GM12878 (cell line): ENCODE results near the gene FKBP11. TPM values are rescaled to one million over a fixed set of nuclear protein-coding genes. Genes with fewer than 3 reads are reported as not detected.

Experiments
- CEBPB ChIP-seq, 2 experiments: fragments of 150-350 bp in 1 of 2; IDR thresholded peaks; 2 replicates each; pipeline ENCODE4 v1.6.1; 2012 to 2014; ENCODE audit warnings: low read depth in 2 of 2, low read length in 2 of 2, borderline replicate concordance in 1 of 2, inconsistent platforms in 1 of 2
- EGR1 ChIP-seq, 2 experiments: IDR thresholded peaks; 1 replicate in 1 of 2; 2 replicates in 1 of 2; pipeline ENCODE4 v1.6.1; 2011 to 2012; ENCODE audit warnings: low read depth in 2 of 2, low read length in 2 of 2, borderline replicate concordance in 1 of 2, mild to moderate bottlenecking in 1 of 2, moderate library complexity in 1 of 2
- ESRRA ChIP-seq: IDR thresholded peaks from 2 replicates; pipeline ENCODE4 v1.6.1; 2012; ENCODE audit warnings: mild to moderate bottlenecking, low read length, improper control_type of control experiment
- GABPA ChIP-seq: IDR thresholded peaks from 2 replicates; pipeline ENCODE4 v1.6.1; 2014; ENCODE audit warnings: antibody characterized with exemption, low read depth, mild to moderate bottlenecking, inconsistent platforms
- IRF4 ChIP-seq: IDR thresholded peaks from 2 replicates; pipeline ENCODE4 v1.6.1; 2011; ENCODE audit warnings: low read depth, low read length
- JUNB ChIP-seq: IDR thresholded peaks from 2 replicates; pipeline ENCODE4 v1.6.1; 2016; ENCODE audit warnings: antibody characterized with exemption, mild to moderate bottlenecking
- MEF2A ChIP-seq: IDR thresholded peaks from 2 replicates; pipeline ENCODE4 v1.6.1; 2011; ENCODE audit warnings: low read depth, mild to moderate bottlenecking, low read length, moderate library complexity; ENCODE audit not compliant: insufficient read depth
- NR2C1 ChIP-seq: fragments of 450-650 bp; IDR thresholded peaks from 2 replicates; pipeline ENCODE4 v1.6.1; 2017; ENCODE audit warnings: antibody characterized with exemption, mild to moderate bottlenecking, moderate library complexity
- NR2C2 ChIP-seq: IDR thresholded peaks from 2 replicates; pipeline ENCODE4 v1.6.1; 2011; ENCODE audit warnings: borderline replicate concordance, low read depth; ENCODE audit not compliant: control insufficient read depth, insufficient read length
- NR2F1 ChIP-seq: fragments of 450-650 bp; conservative IDR thresholded peaks from 2 replicates; pipeline ENCODE4 v1.6.1; 2017; ENCODE audit warnings: mild to moderate bottlenecking
- RB1 ChIP-seq: fragments of 450-650 bp; formaldehyde crosslinking; IDR thresholded peaks from 2 replicates; pipeline ENCODE4 v1.6.1; 2017; ENCODE audit warnings: mild to moderate bottlenecking, borderline replicate concordance
- RELA ChIP-seq: fragments of 450-650 bp; IDR thresholded peaks from 2 replicates; pipeline ENCODE4 v1.8.0; 2014; ENCODE audit warnings: borderline replicate concordance; ENCODE audit not compliant: partially characterized antibody
- SREBF2 ChIP-seq: IDR thresholded peaks from 2 replicates; pipeline ENCODE4 v1.6.1; 2012; ENCODE audit warnings: mild to moderate bottlenecking, low read length
- YBX1 ChIP-seq: fragments of 450-650 bp; IDR thresholded peaks from 2 replicates; pipeline ENCODE4 v1.6.1; 2016; ENCODE audit warnings: antibody characterized with exemption
- ZNF207 ChIP-seq: fragments of 450-650 bp; IDR thresholded peaks from 2 replicates; pipeline ENCODE4 v1.6.1; 2014; ENCODE audit warnings: antibody characterized with exemption, mild to moderate bottlenecking, borderline replicate concordance
- polyA plus RNA-seq, 11 experiments: library from polyadenylated mRNA; depleted of rRNA in 4 of 11; unstranded in 6 of 11; stranded (reverse) in 5 of 11; fragments of >200 nt; fragmentation: Nextera tagmentation in 4 of 11; fragmentation: Illumina TruSeq in 1 of 11; extraction: Ambion mirVana in 4 of 11; extraction: Trizol in 1 of 11; gene quantifications; 1 replicate in 1 of 11; 2 replicates in 10 of 11; pipeline versions ENCODE4 v1.2.1 to v1.2.3, GENCODE V29; 2011 to 2016; ENCODE audit warnings: inconsistent platforms in 2 of 11, missing spikeins in 2 of 11, low read depth in 1 of 11
- total RNA-seq, 4 experiments: library from RNA; depleted of rRNA in 3 of 4; stranded (reverse); fragments of >200 nt in 3 of 4; fragmentation: Illumina TruSeq in 1 of 4; extraction: Trizol in 1 of 4; gene quantifications; 2 replicates each; pipeline versions ENCODE4 v1.2.1 to v1.2.3, GENCODE V29; 2013 to 2021
- TF ChIP-seq, protein P1 (sequence below): fragments of 450-650 bp; formaldehyde crosslinking; IDR thresholded peaks from 2 replicates; pipeline ENCODE4 v1.5.0; 2022; ENCODE audit warnings: mild to moderate bottlenecking, missing genetic modification characterization
- TF ChIP-seq, protein P2 (sequence below): IDR thresholded peaks from 2 replicates; pipeline ENCODE4 v1.6.1; 2012; ENCODE audit warnings: low read depth, low read length, improper control_type of control experiment
- TF ChIP-seq, protein P3 (sequence below): fragments of 450-650 bp; IDR thresholded peaks from 2 replicates; pipeline ENCODE4 v1.6.1; 2018; ENCODE audit warnings: mild to moderate bottlenecking, low read depth, moderate library complexity; ENCODE audit not compliant: partially characterized antibody
- TF ChIP-seq, protein P4 (sequence below): fragments of 450-650 bp; formaldehyde crosslinking; IDR thresholded peaks from 2 replicates; pipeline ENCODE4 v1.4.0; 2020; ENCODE audit warnings: mild to moderate bottlenecking, moderate library complexity

FKBP11 gene
- total and polyA plus RNA-seq, 10 of the 15 experiments (the other 5 are each of a cell fraction or from before 2014, with no cell fraction given): 25.0 to 135 (median 56.5) TPM

DNA sequence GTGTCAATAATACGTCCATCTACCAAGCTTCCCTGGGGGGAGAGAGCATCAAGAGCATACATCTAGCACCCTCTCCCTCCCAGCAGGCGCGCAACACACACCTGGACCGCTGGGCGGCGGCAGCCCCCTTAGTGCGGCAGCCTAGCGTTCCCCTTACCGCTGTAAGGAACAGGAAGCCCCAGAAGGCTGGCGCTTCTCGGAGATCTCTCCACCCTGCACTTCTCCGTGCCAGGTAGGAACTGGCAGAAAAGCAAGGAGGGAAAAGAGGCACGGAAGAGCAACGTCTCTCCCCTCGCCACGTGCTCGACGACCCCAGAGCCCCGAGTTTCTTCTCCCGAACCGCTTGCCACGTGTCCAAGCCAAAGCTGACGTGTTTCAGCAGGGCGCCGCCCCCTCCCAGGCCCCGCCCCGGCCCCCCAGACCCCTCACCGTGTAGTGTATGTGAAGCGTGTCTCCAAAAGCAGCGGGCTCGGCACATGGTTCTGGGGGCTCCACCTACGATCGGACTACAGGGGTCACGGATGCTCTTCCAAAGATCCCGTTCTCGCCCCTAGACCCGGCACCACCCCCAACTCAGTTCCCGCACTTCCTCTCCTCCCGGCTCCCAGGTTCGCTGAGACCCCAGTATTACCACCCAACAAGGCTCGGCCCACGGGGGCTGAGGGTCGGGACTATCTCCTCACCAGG, 532 bp downstream of the FKBP11 start (continued):
- TF ChIP-seq, protein P1, sequence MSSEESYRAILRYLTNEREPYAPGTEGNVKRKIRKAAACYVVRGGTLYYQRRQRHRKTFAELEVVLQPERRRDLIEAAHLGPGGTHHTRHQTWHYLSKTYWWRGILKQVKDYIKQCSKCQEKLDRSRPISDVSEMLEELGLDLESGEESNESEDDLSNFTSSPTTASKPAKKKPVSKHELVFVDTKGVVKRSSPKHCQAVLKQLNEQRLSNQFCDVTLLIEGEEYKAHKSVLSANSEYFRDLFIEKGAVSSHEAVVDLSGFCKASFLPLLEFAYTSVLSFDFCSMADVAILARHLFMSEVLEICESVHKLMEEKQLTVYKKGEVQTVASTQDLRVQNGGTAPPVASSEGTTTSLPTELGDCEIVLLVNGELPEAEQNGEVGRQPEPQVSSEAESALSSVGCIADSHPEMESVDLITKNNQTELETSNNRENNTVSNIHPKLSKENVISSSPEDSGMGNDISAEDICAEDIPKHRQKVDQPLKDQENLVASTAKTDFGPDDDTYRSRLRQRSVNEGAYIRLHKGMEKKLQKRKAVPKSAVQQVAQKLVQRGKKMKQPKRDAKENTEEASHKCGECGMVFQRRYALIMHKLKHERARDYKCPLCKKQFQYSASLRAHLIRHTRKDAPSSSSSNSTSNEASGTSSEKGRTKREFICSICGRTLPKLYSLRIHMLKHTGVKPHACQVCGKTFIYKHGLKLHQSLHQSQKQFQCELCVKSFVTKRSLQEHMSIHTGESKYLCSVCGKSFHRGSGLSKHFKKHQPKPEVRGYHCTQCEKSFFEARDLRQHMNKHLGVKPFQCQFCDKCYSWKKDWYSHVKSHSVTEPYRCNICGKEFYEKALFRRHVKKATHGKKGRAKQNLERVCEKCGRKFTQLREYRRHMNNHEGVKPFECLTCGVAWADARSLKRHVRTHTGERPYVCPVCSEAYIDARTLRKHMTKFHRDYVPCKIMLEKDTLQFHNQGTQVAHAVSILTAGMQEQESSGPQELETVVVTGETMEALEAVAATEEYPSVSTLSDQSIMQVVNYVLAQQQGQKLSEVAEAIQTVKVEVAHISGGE (CRISPR knock-in tag): no peak
- no peak for TF ChIP-seq EGR1 (IDR thresholded peaks at IDR 0.05; ENCODE audit: borderline replicate concordance in 1 of 2, low read depth in 2 of 2, low read length in 2 of 2)
- TF ChIP-seq JUNB: no peak
- no peak for TF ChIP-seq RB1
- TF ChIP-seq, protein P2, sequence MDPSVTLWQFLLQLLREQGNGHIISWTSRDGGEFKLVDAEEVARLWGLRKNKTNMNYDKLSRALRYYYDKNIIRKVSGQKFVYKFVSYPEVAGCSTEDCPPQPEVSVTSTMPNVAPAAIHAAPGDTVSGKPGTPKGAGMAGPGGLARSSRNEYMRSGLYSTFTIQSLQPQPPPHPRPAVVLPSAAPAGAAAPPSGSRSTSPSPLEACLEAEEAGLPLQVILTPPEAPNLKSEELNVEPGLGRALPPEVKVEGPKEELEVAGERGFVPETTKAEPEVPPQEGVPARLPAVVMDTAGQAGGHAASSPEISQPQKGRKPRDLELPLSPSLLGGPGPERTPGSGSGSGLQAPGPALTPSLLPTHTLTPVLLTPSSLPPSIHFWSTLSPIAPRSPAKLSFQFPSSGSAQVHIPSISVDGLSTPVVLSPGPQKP: no peak
- TF ChIP-seq ZNF207: no peak
- no peak for TF ChIP-seq RELA
- TF ChIP-seq SREBF2: no peak
- TF ChIP-seq MEF2A: no peak
- TF ChIP-seq YBX1: no peak
- no peak for TF ChIP-seq CEBPB (IDR thresholded peaks at IDR 0.05; ENCODE audit: borderline replicate concordance in 1 of 2, low read depth in 2 of 2, low read length in 2 of 2)
- 0 out of 2 replicates have a peak, but pooled peaks have one; percentile 24 for TF ChIP-seq NR2F1
- TF ChIP-seq NR2C1: no peak
- TF ChIP-seq IRF4: no peak
- TF ChIP-seq, protein P3, sequence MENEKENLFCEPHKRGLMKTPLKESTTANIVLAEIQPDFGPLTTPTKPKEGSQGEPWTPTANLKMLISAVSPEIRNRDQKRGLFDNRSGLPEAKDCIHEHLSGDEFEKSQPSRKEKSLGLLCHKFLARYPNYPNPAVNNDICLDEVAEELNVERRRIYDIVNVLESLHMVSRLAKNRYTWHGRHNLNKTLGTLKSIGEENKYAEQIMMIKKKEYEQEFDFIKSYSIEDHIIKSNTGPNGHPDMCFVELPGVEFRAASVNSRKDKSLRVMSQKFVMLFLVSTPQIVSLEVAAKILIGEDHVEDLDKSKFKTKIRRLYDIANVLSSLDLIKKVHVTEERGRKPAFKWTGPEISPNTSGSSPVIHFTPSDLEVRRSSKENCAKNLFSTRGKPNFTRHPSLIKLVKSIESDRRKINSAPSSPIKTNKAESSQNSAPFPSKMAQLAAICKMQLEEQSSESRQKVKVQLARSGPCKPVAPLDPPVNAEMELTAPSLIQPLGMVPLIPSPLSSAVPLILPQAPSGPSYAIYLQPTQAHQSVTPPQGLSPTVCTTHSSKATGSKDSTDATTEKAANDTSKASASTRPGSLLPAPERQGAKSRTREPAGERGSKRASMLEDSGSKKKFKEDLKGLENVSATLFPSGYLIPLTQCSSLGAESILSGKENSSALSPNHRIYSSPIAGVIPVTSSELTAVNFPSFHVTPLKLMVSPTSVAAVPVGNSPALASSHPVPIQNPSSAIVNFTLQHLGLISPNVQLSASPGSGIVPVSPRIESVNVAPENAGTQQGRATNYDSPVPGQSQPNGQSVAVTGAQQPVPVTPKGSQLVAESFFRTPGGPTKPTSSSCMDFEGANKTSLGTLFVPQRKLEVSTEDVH: no peak
- no peak for TF ChIP-seq GABPA
- no peak for TF ChIP-seq NR2C2
- TF ChIP-seq ESRRA: no peak
- TF ChIP-seq, protein P4, sequence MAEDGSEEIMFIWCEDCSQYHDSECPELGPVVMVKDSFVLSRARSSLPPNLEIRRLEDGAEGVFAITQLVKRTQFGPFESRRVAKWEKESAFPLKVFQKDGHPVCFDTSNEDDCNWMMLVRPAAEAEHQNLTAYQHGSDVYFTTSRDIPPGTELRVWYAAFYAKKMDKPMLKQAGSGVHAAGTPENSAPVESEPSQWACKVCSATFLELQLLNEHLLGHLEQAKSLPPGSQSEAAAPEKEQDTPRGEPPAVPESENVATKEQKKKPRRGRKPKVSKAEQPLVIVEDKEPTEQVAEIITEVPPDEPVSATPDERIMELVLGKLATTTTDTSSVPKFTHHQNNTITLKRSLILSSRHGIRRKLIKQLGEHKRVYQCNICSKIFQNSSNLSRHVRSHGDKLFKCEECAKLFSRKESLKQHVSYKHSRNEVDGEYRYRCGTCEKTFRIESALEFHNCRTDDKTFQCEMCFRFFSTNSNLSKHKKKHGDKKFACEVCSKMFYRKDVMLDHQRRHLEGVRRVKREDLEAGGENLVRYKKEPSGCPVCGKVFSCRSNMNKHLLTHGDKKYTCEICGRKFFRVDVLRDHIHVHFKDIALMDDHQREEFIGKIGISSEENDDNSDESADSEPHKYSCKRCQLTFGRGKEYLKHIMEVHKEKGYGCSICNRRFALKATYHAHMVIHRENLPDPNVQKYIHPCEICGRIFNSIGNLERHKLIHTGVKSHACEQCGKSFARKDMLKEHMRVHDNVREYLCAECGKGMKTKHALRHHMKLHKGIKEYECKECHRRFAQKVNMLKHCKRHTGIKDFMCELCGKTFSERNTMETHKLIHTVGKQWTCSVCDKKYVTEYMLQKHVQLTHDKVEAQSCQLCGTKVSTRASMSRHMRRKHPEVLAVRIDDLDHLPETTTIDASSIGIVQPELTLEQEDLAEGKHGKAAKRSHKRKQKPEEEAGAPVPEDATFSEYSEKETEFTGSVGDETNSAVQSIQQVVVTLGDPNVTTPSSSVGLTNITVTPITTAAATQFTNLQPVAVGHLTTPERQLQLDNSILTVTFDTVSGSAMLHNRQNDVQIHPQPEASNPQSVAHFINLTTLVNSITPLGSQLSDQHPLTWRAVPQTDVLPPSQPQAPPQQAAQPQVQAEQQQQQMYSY (CRISPR knock-in tag): no peak
